ENCODE measurements around the gene DOCK4. TPM values are rescaled to one million over a fixed set of nuclear protein-coding genes. Genes with fewer than 3 reads are reported as not detected.
A peak's percentile ranks its signal among the peaks of the same experiment; 100 is the strongest.

Gene DOCK4
- total RNA-seq, 1 donor from 2014 or later = 70.9 TPM

GRCh38 chr7:111877931-111878330 lies 328.3 kb downstream of the DOCK4 start:
- FAIRE-seq (no peak), DNase-seq (ENCODE audit: low spot score in 2 of 2) (no peak)

GRCh38 chr7:111873963-111874690 lies 332.1 kb downstream of the DOCK4 start:
- FAIRE-seq = no peak
- no peak for DNase-seq (ENCODE audit: low spot score in 2 of 2)

DNA sequence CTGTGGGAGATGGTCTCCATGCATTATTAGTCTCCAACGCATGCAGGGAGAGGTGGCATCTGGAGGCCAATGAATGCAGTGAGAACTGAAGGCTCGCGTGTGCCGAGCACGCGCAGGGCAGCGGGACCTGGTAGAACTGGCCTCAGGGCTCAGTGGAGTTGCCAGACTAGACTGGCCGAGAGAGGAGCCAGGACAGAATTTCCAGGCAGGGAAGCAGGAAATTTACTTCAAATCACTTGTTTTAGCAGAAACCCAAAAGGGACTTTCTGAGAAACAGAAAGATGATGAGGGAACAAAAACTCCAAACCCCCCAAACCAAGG lies 332.9 kb downstream of the DOCK4 start:
- DNase-seq (ENCODE audit: low spot score in 2 of 2) (no peak), FAIRE-seq (no peak)

- no peak for FAIRE-seq
- DNase-seq (ENCODE audit: low spot score in 2 of 2) = no peak
Measured at GRCh38 chr7:111872450-111873325, 333.5 kb downstream of the DOCK4 start.

DNA sequence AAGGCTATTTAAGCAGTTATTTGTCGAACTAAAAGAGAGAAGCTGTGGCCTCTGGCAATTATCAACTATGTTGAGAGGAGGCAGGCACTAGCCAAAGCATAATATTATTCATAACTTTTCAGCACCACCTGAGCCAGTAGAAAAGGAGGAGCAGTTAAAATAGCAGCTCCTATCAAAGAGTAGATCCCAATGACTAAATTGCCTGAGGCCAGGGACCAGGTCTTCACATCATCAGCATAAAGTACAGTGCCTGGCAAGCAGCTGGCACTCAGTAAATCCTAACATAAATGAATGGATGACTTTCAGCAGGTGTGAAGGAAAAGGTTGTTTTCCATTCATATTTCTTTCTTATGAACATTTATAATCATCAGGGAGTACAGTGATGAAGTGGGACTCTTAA lies 334.9 kb downstream of the DOCK4 start:
- FAIRE-seq = no peak
- DNase-seq (ENCODE audit: low spot score in 2 of 2) = no peak

DNA sequence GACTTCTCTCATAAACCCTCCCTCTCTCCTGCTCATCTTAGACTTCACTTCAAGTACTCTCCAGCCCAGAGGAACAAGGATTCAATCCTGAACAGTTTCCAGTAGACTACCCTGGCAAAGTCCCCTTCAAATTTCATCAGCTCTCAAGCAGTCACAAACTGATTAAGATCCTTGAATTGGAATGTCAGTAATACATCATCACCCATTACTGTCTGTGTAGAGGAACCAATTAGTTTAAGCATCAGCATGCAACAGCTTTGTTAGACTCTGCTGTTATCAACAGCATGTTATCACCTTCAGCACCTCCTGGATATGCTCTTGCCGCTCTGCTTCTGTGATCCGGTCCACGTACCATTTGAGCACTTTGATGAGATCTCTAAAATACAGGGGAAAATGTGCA lies 336.9 kb downstream of the DOCK4 start:
- DNase-seq (ENCODE audit: low spot score in 2 of 2) = no peak
- no peak for FAIRE-seq

GRCh38 chr7:111867348-111867931 lies 338.8 kb downstream of the DOCK4 start:
- FAIRE-seq (no peak), DNase-seq (ENCODE audit: low spot score in 2 of 2) (no peak)

GRCh38 chr7:111866787-111867186 lies 339.4 kb downstream of the DOCK4 start:
- FAIRE-seq = no peak
- DNase-seq (ENCODE audit: low spot score in 2 of 2) = no peak

GRCh38 chr7:111865430-111865829 lies 340.8 kb downstream of the DOCK4 start:
- FAIRE-seq (no peak), DNase-seq (ENCODE audit: low spot score in 2 of 2) (no peak)

GRCh38 chr7:111864291-111864976 lies 341.8 kb downstream of the DOCK4 start:
- DNase-seq (ENCODE audit: low spot score in 2 of 2) = no peak
- FAIRE-seq = no peak

GRCh38 chr7:111863269-111863668 lies 342.9 kb downstream of the DOCK4 start:
- FAIRE-seq (no peak), DNase-seq (ENCODE audit: low spot score in 2 of 2) (no peak)

- no peak for FAIRE-seq
- DNase-seq (ENCODE audit: low spot score in 2 of 2) = no peak
Measured at GRCh38 chr7:111860248-111860647, 346.0 kb downstream of the DOCK4 start.

GRCh38 chr7:111858331-111858730 lies 347.9 kb downstream of the DOCK4 start:
- DNase-seq (ENCODE audit: low spot score in 2 of 2) (no peak), FAIRE-seq (no peak)

DNA sequence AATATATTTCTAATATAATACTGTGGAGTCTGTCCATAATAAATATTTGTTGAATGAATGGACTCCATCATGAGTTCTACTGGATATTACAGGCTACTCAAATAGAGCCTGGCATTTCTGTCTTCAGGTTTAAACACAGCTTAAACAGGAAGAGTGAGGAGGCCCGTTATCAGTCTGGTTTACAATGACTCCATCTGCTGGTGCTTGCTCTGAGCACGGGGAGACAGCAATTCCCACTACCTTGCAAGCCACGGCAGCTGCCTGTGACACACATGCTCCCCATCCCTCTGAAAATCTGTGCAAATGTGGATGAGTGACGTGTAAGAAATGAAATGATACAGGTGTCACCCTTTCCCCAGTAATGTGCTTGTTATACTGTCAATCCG lies 350.4 kb downstream of the DOCK4 start:
- FAIRE-seq (no peak), DNase-seq (ENCODE audit: low spot score in 2 of 2) (no peak)

- no peak for FAIRE-seq
- peak in 1 of 2 donors; percentile 25 for DNase-seq (ENCODE audit: low spot score in 2 of 2)
Measured at GRCh38 chr7:111855161-111855841, 350.9 kb downstream of the DOCK4 start.

DNA sequence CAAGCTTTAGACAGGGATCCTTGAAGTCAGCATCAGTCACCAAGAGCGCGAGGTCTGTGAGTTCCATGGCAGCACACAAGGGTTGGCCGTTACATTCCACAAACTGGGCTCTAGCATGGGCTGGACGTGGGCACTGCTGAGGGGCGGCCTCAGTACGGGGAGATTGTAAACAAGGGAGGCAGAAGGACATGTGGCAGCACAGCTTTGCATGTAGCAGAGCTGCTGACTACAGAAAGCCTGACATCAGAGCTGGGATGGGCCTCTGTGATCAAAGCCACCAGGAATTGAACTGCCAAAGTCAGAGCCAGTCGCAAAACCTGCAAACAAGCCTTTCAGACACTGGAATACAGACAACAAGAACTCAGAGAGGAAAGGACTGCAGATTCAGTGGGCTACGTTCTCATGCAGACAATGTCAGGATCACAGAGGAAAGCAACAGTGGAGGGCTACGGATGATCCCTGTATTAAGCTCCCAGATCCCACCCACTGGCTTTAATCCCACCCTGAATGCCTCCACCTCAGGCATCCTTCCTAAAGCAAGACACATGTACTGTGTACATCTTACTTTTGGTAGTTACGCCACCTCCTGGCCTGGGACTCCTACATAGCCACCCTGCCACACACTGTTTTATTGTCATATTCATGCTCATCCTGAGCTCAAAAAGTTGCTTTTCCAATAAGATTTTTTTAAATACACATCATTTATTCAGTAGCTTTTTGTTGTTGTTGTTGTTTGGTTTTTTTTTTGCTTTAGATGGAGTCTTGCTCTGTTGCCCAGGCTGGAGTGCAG lies 352.8 kb downstream of the DOCK4 start:
- no peak for FAIRE-seq
- DNase-seq (ENCODE audit: low spot score in 2 of 2) = no peak

GRCh38 chr7:111852081-111852480 lies 354.1 kb downstream of the DOCK4 start:
- FAIRE-seq (no peak), DNase-seq (ENCODE audit: low spot score in 2 of 2) (no peak)

DNA sequence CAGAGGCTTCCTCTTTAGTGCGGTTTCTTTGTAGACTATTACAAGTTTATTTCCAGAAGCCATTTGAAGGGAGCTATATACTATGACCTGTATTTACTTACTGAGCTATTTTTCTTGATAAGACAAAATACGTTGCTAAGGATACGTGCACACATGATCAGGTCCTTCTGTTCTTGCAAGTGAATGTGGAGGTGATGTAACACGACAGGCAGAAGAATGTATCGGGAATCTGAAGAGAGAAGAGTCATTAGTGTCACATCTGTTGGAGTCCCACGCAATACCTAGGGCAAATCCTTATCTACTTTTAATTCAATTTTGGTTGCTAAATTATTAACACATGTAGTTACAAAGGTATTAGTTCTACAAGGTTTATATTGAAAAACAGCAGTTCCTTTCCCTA lies 359.3 kb downstream of the DOCK4 start:
- DNase-seq (ENCODE audit: low spot score in 2 of 2) (no peak), FAIRE-seq (no peak)

GRCh38 chr7:111845853-111846252 lies 360.3 kb downstream of the DOCK4 start:
- FAIRE-seq = no peak
- DNase-seq (ENCODE audit: low spot score in 2 of 2) = no peak
